K562 (cell line): ENCODE data around the gene EYA3. TPM values are rescaled to one million over a fixed set of nuclear protein-coding genes. Genes with fewer than 3 reads are reported as not detected.

Experiments
- CBFA2T2 ChIP-seq: fragments of 450-650 bp; conservative IDR thresholded peaks from 2 replicates; pipeline ENCODE4 v1.6.1; 2017; ENCODE audit warnings: mild to moderate bottlenecking
- GTF2A2 ChIP-seq: IDR thresholded peaks from 2 replicates; pipeline ENCODE4 v1.6.1; 2016; ENCODE audit warnings: mild to moderate bottlenecking, missing genetic modification characterization, missing compliant biosample characterization
- HMGN3 ChIP-seq: IDR thresholded peaks from 2 replicates; pipeline ENCODE4 v1.6.1; 2011; ENCODE audit warnings: borderline replicate concordance, low read depth, mild to moderate bottlenecking, mixed read lengths, low read length; ENCODE audit not compliant: insufficient read length; ENCODE audit errors: extremely low read depth
- JUND ChIP-seq, 2 experiments: IDR thresholded peaks; 2 replicates in 1 of 2; 3 replicates in 1 of 2; pipeline ENCODE4 v1.6.1; 2011; ENCODE audit warnings: borderline replicate concordance in 2 of 2, low read depth in 2 of 2, low read length in 2 of 2, improper control_type of control experiment in 1 of 2, missing biosample characterization in 1 of 2, missing genetic modification characterization in 1 of 2, missing genetic modification reagents in 1 of 2
- MAFG ChIP-seq: fragments of 450-650 bp; conservative IDR thresholded peaks from 2 replicates; pipeline ENCODE4 v1.6.1; 2016; ENCODE audit warnings: missing genetic modification characterization, missing compliant biosample characterization
- NFE2 ChIP-seq: IDR thresholded peaks from 2 replicates; pipeline ENCODE4 v1.6.1; 2014; ENCODE audit warnings: antibody characterized with exemption, low read depth
- POLR3A ChIP-seq: IDR thresholded peaks from 2 replicates; pipeline ENCODE4 v1.6.1; 2011; ENCODE audit warnings: borderline replicate concordance, mild to moderate bottlenecking, moderate library complexity; ENCODE audit not compliant: insufficient read length, insufficient read depth; ENCODE audit errors: extremely low read depth
- PTRF ChIP-seq: fragments of 450-650 bp; IDR thresholded peaks from 2 replicates; pipeline ENCODE4 v1.6.1; 2016; ENCODE audit warnings: mild to moderate bottlenecking, missing genetic modification characterization, missing compliant biosample characterization
- RFX1 ChIP-seq: fragments of 450-650 bp; IDR thresholded peaks from 2 replicates; pipeline ENCODE4 v1.6.1; 2016; ENCODE audit warnings: mild to moderate bottlenecking, moderate library complexity
- SMC3 ChIP-seq: conservative IDR thresholded peaks from 2 replicates; pipeline ENCODE4 v1.6.1; 2011; ENCODE audit warnings: low read depth, low read length, improper control_type of control experiment; ENCODE audit not compliant: insufficient read depth
- SOX6 ChIP-seq: fragments of 450-650 bp; IDR thresholded peaks from 2 replicates; pipeline ENCODE4 v1.6.1; 2014; ENCODE audit warnings: mild to moderate bottlenecking
- TOE1 ChIP-seq, 2 experiments: fragments of 450-650 bp in 1 of 2; sonication (generic) in 1 of 2; formaldehyde crosslinking in 1 of 2; IDR thresholded peaks; 2 replicates each; pipeline versions ENCODE4 v1.7.1 to v1.8.0; 2016 to 2022; ENCODE audit warnings: borderline replicate concordance in 2 of 2, mild to moderate bottlenecking in 2 of 2, antibody characterized with exemption in 1 of 2, inconsistent platforms in 1 of 2, low read depth in 1 of 2, missing genetic modification reagents in 1 of 2, moderate library complexity in 1 of 2
- ZC3H8 ChIP-seq: fragments of 450-650 bp; IDR thresholded peaks from 2 replicates; pipeline ENCODE4 v1.6.1; 2017
- polyA plus RNA-seq, 8 experiments: library from polyadenylated mRNA; depleted of rRNA in 4 of 8; stranded (reverse) in 5 of 8; unstranded in 3 of 8; fragments of >200 nt; fragmentation: Nextera tagmentation in 2 of 8; fragmentation: Illumina TruSeq in 1 of 8; extraction: Ambion mirVana in 2 of 8; extraction: Trizol in 1 of 8; gene quantifications; 2 replicates each; pipeline versions ENCODE4 v1.2.1 to v1.2.3, GENCODE V29; 2011 to 2014; ENCODE audit warnings: inconsistent platforms in 1 of 8, missing spikeins in 1 of 8
- total RNA-seq, 7 experiments: library from RNA; depleted of rRNA in 6 of 7; stranded (reverse); fragments of >200 nt in 6 of 7; fragmentation: Illumina TruSeq in 2 of 7; extraction: Trizol in 2 of 7; gene quantifications; 2 replicates each; pipeline versions ENCODE4 v1.2.1 to v1.2.3, GENCODE V29; 2011 to 2021; ENCODE audit warnings: low replicate concordance in 1 of 7
- TF ChIP-seq, protein P1 (sequence below): sonication (generic); formaldehyde crosslinking; IDR thresholded peaks from 2 replicates; pipeline ENCODE4 v1.8.0; 2022; ENCODE audit warnings: missing genetic modification reagents, mild to moderate bottlenecking, moderate library complexity, borderline replicate concordance
- TF ChIP-seq, protein P2 (sequence below): conservative IDR thresholded peaks from 2 replicates; pipeline ENCODE4 v1.6.1; 2011; ENCODE audit warnings: low read depth, mild to moderate bottlenecking, low read length; ENCODE audit not compliant: control insufficient read depth
- TF ChIP-seq, protein P3 (sequence below): fragments of 250-450 bp; sonication (Bioruptor Pico); IDR thresholded peaks from 2 replicates; pipeline ENCODE4 v1.8.0; 2022; ENCODE audit warnings: inconsistent platforms
- TF ChIP-seq, protein P4 (sequence below): fragments of 250-450 bp; sonication (Bioruptor Pico); IDR thresholded peaks from 2 replicates; pipeline ENCODE4 v1.8.0; 2022; ENCODE audit warnings: moderate library complexity, mild to moderate bottlenecking, inconsistent platforms
- TF ChIP-seq, protein P5 (sequence below): fragments of 450-650 bp; IDR thresholded peaks from 2 replicates; pipeline ENCODE4 v1.6.1; 2016; ENCODE audit warnings: missing biosample characterization, missing genetic modification characterization

EYA3 gene
- total and polyA plus RNA-seq, 9 of the 15 experiments (the other 6 are each of a cell fraction or from before 2014, with no cell fraction given): 21.7 to 64.0 (median 43.6) TPM

DNA sequence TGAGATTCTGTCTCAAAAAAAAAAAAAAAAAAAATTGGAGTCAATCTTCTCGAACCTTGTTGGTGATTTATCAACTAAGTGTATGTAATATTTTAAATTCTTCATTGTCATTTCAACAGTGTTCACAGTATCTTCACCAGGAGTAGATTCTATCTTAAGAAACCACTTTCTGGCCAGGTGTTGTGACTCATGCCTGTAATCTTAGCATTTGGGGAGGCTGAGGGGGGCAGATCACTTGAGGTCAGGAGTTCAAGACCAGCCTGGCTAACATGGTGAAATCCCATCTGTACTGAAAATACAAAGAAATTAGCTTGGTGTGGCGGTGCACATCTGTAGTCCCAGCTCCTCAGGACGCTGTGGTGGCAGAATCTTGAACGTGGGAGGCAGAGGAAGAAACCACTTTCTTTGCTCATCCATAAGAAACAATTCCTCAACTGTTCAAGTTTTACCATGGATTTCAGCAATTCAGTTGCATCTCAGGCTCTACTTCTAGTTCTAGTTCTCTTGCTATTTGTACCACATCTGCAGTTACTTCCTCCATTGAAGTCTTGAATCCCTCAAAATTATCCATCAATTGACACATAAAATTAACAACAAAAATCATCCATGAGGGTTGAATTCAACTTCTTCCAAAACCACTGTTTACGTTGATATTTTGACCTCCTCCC, 30.4 kb upstream of the EYA3 start (continued):
- TF ChIP-seq, protein P1, sequence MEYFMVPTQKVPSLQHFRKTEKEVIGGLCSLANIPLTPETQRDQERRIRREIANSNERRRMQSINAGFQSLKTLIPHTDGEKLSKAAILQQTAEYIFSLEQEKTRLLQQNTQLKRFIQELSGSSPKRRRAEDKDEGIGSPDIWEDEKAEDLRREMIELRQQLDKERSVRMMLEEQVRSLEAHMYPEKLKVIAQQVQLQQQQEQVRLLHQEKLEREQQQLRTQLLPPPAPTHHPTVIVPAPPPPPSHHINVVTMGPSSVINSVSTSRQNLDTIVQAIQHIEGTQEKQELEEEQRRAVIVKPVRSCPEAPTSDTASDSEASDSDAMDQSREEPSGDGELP (CRISPR knock-in tag): peak; percentile 33; the same call in 1 of the 2 replicates
- TF ChIP-seq NFE2 (0 out of 2 replicates have a peak, but pooled peaks have one; percentile 6), POLR3A (peak; percentile 14), CBFA2T2 (peak; percentile 59), SOX6 (peak; percentile 52; the same call in 1 of the 2 replicates), MAFG (no peak), RFX1 (no peak), HMGN3 (no peak), JUND (IDR thresholded peaks at IDR 0.05; ENCODE audit: borderline replicate concordance, low read depth, low read length) (peak; percentile 77), JUND (tag; IDR thresholded peaks at IDR 0.05; ENCODE audit: borderline replicate concordance, low read depth, low read length) (peak; percentile 79; the same call in 2 of the 3 replicates), ZC3H8 (no peak), GTF2A2 (no peak), SMC3 (no peak), PTRF (tag) (no peak), TOE1 (IDR thresholded peaks at IDR 0.05; ENCODE audit: borderline replicate concordance) (no peak), TOE1 (CRISPR knock-in tag; IDR thresholded peaks at IDR 0.05; ENCODE audit: borderline replicate concordance, low read depth) (no peak)
- TF ChIP-seq, protein P2, sequence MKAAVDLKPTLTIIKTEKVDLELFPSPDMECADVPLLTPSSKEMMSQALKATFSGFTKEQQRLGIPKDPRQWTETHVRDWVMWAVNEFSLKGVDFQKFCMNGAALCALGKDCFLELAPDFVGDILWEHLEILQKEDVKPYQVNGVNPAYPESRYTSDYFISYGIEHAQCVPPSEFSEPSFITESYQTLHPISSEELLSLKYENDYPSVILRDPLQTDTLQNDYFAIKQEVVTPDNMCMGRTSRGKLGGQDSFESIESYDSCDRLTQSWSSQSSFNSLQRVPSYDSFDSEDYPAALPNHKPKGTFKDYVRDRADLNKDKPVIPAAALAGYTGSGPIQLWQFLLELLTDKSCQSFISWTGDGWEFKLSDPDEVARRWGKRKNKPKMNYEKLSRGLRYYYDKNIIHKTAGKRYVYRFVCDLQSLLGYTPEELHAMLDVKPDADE: no peak
- TF ChIP-seq, protein P3, sequence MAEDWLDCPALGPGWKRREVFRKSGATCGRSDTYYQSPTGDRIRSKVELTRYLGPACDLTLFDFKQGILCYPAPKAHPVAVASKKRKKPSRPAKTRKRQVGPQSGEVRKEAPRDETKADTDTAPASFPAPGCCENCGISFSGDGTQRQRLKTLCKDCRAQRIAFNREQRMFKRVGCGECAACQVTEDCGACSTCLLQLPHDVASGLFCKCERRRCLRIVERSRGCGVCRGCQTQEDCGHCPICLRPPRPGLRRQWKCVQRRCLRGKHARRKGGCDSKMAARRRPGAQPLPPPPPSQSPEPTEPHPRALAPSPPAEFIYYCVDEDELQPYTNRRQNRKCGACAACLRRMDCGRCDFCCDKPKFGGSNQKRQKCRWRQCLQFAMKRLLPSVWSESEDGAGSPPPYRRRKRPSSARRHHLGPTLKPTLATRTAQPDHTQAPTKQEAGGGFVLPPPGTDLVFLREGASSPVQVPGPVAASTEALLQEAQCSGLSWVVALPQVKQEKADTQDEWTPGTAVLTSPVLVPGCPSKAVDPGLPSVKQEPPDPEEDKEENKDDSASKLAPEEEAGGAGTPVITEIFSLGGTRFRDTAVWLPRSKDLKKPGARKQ (CRISPR knock-in tag): no peak
- TF ChIP-seq, protein P4, sequence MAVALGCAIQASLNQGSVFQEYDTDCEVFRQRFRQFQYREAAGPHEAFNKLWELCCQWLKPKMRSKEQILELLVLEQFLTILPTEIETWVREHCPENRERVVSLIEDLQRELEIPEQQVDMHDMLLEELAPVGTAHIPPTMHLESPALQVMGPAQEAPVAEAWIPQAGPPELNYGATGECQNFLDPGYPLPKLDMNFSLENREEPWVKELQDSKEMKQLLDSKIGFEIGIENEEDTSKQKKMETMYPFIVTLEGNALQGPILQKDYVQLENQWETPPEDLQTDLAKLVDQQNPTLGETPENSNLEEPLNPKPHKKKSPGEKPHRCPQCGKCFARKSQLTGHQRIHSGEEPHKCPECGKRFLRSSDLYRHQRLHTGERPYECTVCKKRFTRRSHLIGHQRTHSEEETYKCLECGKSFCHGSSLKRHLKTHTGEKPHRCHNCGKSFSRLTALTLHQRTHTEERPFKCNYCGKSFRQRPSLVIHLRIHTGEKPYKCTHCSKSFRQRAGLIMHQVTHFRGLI (CRISPR knock-in tag): no peak
- TF ChIP-seq, protein P5, sequence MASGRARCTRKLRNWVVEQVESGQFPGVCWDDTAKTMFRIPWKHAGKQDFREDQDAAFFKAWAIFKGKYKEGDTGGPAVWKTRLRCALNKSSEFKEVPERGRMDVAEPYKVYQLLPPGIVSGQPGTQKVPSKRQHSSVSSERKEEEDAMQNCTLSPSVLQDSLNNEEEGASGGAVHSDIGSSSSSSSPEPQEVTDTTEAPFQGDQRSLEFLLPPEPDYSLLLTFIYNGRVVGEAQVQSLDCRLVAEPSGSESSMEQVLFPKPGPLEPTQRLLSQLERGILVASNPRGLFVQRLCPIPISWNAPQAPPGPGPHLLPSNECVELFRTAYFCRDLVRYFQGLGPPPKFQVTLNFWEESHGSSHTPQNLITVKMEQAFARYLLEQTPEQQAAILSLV: no peak
